Mesenchymal stem cell (in vitro differentiated cells and primary cell): ENCODE results near the gene SLC9A7.
A peak's percentile ranks its signal among the peaks of the same experiment; 100 is the strongest.

Experiments used
- DNase-seq: peaks from one replicate; pipeline ENCODE4 v3.0.0-alpha.2; 2013
- H2AFZ ChIP-seq: one replicate; pipeline ENCODE4 v1.6.1; 2013; ENCODE audit warnings: low read depth, mild to moderate bottlenecking, control low read depth, inconsistent platforms, low read length, moderate library complexity
- H2AK5ac ChIP-seq: 2 replicates; pipeline ENCODE4 v1.6.1; 2013; ENCODE audit warnings: low read length, moderate library complexity, mild to moderate bottlenecking, inconsistent platforms; ENCODE audit not compliant: severe bottlenecking
- H2BK120ac ChIP-seq: one replicate; pipeline ENCODE4 v1.6.1; 2013; ENCODE audit warnings: low read depth, mild to moderate bottlenecking, inconsistent platforms, low read length, moderate library complexity
- H2BK12ac ChIP-seq, 2 experiments: one replicate each; pipeline ENCODE4 v1.6.1; 2013; ENCODE audit warnings: inconsistent platforms in 2 of 2, low read length in 2 of 2, mild to moderate bottlenecking in 2 of 2, moderate library complexity in 2 of 2, control low read depth in 1 of 2
- H2BK15ac ChIP-seq: one replicate; pipeline ENCODE4 v1.6.1; 2013; ENCODE audit warnings: mild to moderate bottlenecking, low read depth, inconsistent platforms; ENCODE audit not compliant: poor library complexity, severe bottlenecking
- H2BK5ac ChIP-seq: 2 replicates; pipeline ENCODE4 v1.6.1; 2013; ENCODE audit warnings: low read depth, mild to moderate bottlenecking, low read length, control low read depth, inconsistent platforms; ENCODE audit not compliant: poor library complexity, severe bottlenecking
- H3K14ac ChIP-seq, 2 experiments: one replicate each; pipeline ENCODE4 v1.6.1; 2013; ENCODE audit warnings: inconsistent platforms in 2 of 2, low read length in 2 of 2, control low read depth in 1 of 2, mild to moderate bottlenecking in 1 of 2, moderate library complexity in 1 of 2
- H3K18ac ChIP-seq, 2 experiments: one replicate each; pipeline ENCODE4 v1.6.1; 2013; ENCODE audit warnings: inconsistent platforms in 2 of 2, low read length in 2 of 2, control low read depth in 1 of 2, low read depth in 1 of 2, mild to moderate bottlenecking in 1 of 2
- H3K23ac ChIP-seq, 2 experiments: one replicate each; pipeline ENCODE4 v1.6.1; 2013; ENCODE audit warnings: inconsistent platforms in 2 of 2, low read length in 2 of 2, mild to moderate bottlenecking in 2 of 2, moderate library complexity in 2 of 2, control low read depth in 1 of 2
- H3K27ac ChIP-seq: 2 replicates; pipeline ENCODE4 v1.5.1; 2013; ENCODE audit warnings: mild to moderate bottlenecking, moderate library complexity, low read length, control low read depth, inconsistent platforms; ENCODE audit not compliant: poor library complexity, severe bottlenecking
- H3K27me3 ChIP-seq, 2 experiments: 2 replicates each; pipeline versions ENCODE4 v1.6.1 to v1.7.0; 2013; ENCODE audit warnings: low read length in 2 of 2, mild to moderate bottlenecking in 2 of 2, moderate library complexity in 2 of 2, control low read depth in 1 of 2, inconsistent platforms in 1 of 2; ENCODE audit not compliant: control insufficient read depth in 1 of 2, insufficient read depth in 1 of 2
- H3K36me3 ChIP-seq, 2 experiments: 2 replicates each; pipeline versions ENCODE4 v1.6.1 to v1.7.0; 2013; ENCODE audit warnings: low read length in 2 of 2, control low read depth in 1 of 2, inconsistent platforms in 1 of 2, low read depth in 1 of 2, mild to moderate bottlenecking in 1 of 2; ENCODE audit not compliant: insufficient read depth in 2 of 2, control insufficient read depth in 1 of 2
- H3K4ac ChIP-seq, 2 experiments: one replicate each; pipeline ENCODE4 v1.6.1; 2013; ENCODE audit warnings: inconsistent platforms in 2 of 2, low read length in 2 of 2, mild to moderate bottlenecking in 2 of 2, moderate library complexity in 2 of 2, control low read depth in 1 of 2, low read depth in 1 of 2
- H3K4me1 ChIP-seq: 2 replicates; pipeline ENCODE4 v1.6.1; 2013; ENCODE audit warnings: low read depth, low read length, control low read depth; ENCODE audit not compliant: control insufficient read depth, insufficient read depth
- H3K4me2 ChIP-seq: 2 replicates; pipeline ENCODE4 v1.6.1; 2013; ENCODE audit warnings: low read length, mild to moderate bottlenecking, inconsistent platforms; ENCODE audit not compliant: poor library complexity, severe bottlenecking
- H3K4me3 ChIP-seq, 2 experiments: 2 replicates each; pipeline versions ENCODE4 v1.5.1 to v1.7.0; 2013; ENCODE audit warnings: low read length in 2 of 2, mild to moderate bottlenecking in 2 of 2, control low read depth in 1 of 2, low read depth in 1 of 2; ENCODE audit not compliant: insufficient read depth in 1 of 2
- H3K79me1 ChIP-seq: replicated peaks from 2 replicates; pipeline ENCODE4 v1.6.1; 2013; ENCODE audit warnings: mild to moderate bottlenecking, control low read depth, low read length, inconsistent platforms; ENCODE audit not compliant: poor library complexity, severe bottlenecking
- H3K9ac ChIP-seq: 2 replicates; pipeline ENCODE4 v1.7.0; 2013; ENCODE audit warnings: mild to moderate bottlenecking, low read length, moderate library complexity
- H3K9me3 ChIP-seq: 2 replicates; pipeline ENCODE4 v1.7.0; 2013; ENCODE audit warnings: mild to moderate bottlenecking, low read length; ENCODE audit not compliant: control insufficient read depth
- H4K8ac ChIP-seq: one replicate; pipeline ENCODE4 v1.6.1; 2013; ENCODE audit warnings: inconsistent platforms, mild to moderate bottlenecking, low read length, moderate library complexity
- H4K91ac ChIP-seq: one replicate; pipeline ENCODE4 v1.6.1; 2013; ENCODE audit warnings: mild to moderate bottlenecking, low read length, inconsistent platforms
- WGBS: methylation state at CpG from one replicate; pipeline ENCODE4 v1.1.7; 2013; ENCODE audit warnings: mixed read lengths; 5-methylcytosine and 5-hydroxymethylcytosine counted together

Gene SLC9A7

GRCh38 chrX:46635186-46635585 lies 123.7 kb downstream of the SLC9A7 start:
- Histone ChIP-seq H4K91ac (no peak overlapping the region), H2BK120ac (no peak overlapping the region), H3K23ac (no peak overlapping the region), H3K4me3 (no peak overlapping the region), H2AK5ac (no peak overlapping the region), H2AFZ (no peak overlapping the region), H3K36me3 (peaks cover 0 to 5% of the 10 kb centered on the region in 2 experiments), H3K27me3 (peaks cover 0 to 5% of the 10 kb centered on the region in 2 experiments), H3K27ac (no peak overlapping the region), H2BK12ac (no peak overlapping the region), H3K4me1 (no peaks in the 10 kb centered on the region), H4K8ac (no peak overlapping the region), H3K79me1 (no peaks in the 10 kb centered on the region), H3K4ac (no peak overlapping the region), H3K9ac (no peak overlapping the region), H2BK5ac (no peak overlapping the region), H3K9me3 (no peaks in the 10 kb centered on the region), H3K14ac (no peak overlapping the region), H3K18ac (no peak overlapping the region), H3K4me2 (no peak overlapping the region), H2BK15ac (no peak overlapping the region)
- DNase-seq, result no peak
- WGBS, result 100% methylated on average over 1 of the region's 2 CpGs

GRCh38 chrX:46634577-46634976 lies 124.3 kb downstream of the SLC9A7 start:
- Histone ChIP-seq H2BK120ac (no peak overlapping the region), H2BK15ac (no peak overlapping the region), H3K14ac (no peak overlapping the region), H4K91ac (no peak overlapping the region), H2AFZ (no peak overlapping the region), H3K27me3 (peaks cover 0 to 10% of the 10 kb centered on the region in 2 experiments), H3K4ac (no peak overlapping the region), H3K36me3 (peaks cover 0 to 5% of the 10 kb centered on the region in 2 experiments), H2BK12ac (no peak overlapping the region), H4K8ac (no peak overlapping the region), H3K27ac (no peak overlapping the region), H2AK5ac (no peak overlapping the region), H3K9ac (peak overlapping the region; percentile 7), H3K4me3 (no peak overlapping the region), H3K18ac (no peak overlapping the region), H3K79me1 (no peaks in the 10 kb centered on the region), H3K4me1 (no peaks in the 10 kb centered on the region), H3K23ac (no peak overlapping the region), H2BK5ac (no peak overlapping the region), H3K4me2 (no peak overlapping the region), H3K9me3 (no peaks in the 10 kb centered on the region)
- WGBS, result 78% methylated on average over 1 of the region's 3 CpGs
- no peak for DNase-seq

DNA sequence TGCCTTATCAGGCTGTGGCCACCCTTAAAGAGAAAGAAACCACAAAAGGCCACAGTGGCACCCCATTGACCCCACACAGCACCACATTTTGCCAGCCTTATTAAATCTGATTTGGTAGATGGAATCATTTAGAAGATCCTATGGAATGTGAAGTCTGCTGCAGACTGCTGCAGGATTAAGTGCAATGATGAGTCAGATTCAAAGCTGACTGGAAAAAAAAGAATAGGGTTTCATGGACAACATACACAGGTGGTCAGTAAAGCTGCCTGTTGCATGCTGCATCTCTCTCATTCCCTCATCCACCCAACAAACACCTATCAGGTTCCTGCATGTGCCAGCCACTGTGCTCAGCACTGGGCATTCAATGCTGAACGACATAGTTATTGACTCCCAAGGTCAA lies 128.8 kb downstream of the SLC9A7 start:
- Histone ChIP-seq H4K8ac (no peak overlapping the region), H2BK15ac (no peak overlapping the region), H3K27me3 (peaks cover 0 to 16% of the 10 kb centered on the region in 2 experiments), H2BK120ac (no peak overlapping the region), H3K9me3 (no peaks in the 10 kb centered on the region), H2AK5ac (no peak overlapping the region), H3K14ac (no peak overlapping the region), H3K4me2 (no peak overlapping the region), H3K4me1 (peaks cover 4% of the 10 kb centered on the region), H2BK12ac (no peak overlapping the region), H3K4me3 (no peak overlapping the region), H4K91ac (no peak overlapping the region), H3K4ac (no peak overlapping the region), H3K27ac (no peak overlapping the region), H3K79me1 (no peaks in the 10 kb centered on the region), H3K23ac (no peak overlapping the region), H2AFZ (no peak overlapping the region), H3K36me3 (peaks cover 0 to 5% of the 10 kb centered on the region in 2 experiments), H3K18ac (no peak overlapping the region), H3K9ac (no peak overlapping the region), H2BK5ac (no peak overlapping the region)
- 83% methylated on average over 1 of the region's 1 CpG for whole genome bisulfite sequencing
- peak; percentile 38 for DNase-seq

DNA sequence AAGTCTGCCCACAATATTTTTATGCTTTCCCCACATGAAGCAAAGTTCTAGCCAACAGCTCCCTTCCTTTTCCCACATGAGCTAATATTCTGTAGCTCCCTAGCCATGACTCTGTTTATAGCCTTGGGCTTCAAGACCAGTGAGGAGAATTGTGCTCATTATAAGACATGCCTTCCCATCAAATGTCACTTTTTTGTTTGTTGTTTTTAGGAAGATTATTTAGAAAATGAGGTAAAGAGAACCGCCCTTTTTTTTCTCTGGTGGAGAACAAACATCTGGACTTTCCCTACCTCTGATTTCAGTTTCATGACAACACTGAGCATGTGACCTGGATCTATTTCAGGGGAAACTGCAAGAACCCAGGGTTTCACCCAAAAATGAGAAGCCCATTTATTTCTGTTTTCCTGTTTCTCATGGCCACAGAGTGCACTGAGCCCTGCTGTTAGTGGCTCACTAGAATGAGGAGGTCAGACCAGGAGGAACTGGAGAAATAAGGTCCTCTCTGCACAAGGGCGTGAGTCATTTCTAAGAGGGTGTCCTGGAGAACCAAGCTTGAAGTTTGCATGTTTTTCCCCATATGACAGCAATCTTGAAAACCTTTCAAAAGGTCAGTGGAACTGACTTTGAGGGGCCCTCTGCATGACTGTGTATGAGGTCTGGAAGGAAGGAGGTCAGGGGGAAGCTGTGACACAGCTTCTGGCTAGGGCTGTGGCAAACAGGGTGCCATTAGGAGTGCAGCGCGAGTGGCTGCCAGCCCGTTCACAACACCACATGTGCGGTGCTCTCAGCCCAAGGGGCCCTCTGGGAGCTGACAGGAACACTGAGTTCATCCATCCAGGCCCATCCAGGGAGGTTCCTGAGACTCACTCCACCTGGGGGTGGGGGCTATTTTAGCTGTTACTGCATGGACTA lies 130.2 kb downstream of the SLC9A7 start:
- Histone ChIP-seq H3K27me3 (peaks cover 0 to 11% of the 10 kb centered on the region in 2 experiments), H2BK12ac (peak overlapping the region in 1 of 2 experiments; percentile 71), H2AK5ac (no peak overlapping the region), H3K23ac (no peak overlapping the region), H3K4me1 (peaks cover 4% of the 10 kb centered on the region), H3K4me2 (no peak overlapping the region), H4K91ac (peak overlapping the region; percentile 27), H3K9ac (peak overlapping the region; percentile 71), H2BK120ac (no peak overlapping the region), H2BK5ac (no peak overlapping the region), H3K4ac (no peak overlapping the region), H3K36me3 (peaks cover 0 to 5% of the 10 kb centered on the region in 2 experiments), H2BK15ac (no peak overlapping the region), H2AFZ (no peak overlapping the region), H3K4me3 (peak overlapping the region in 1 of 2 experiments; percentile 29), H3K9me3 (no peaks in the 10 kb centered on the region), H3K79me1 (no peaks in the 10 kb centered on the region), H3K18ac (peak overlapping the region in 1 of 2 experiments; percentile 33), H4K8ac (no peak overlapping the region), H3K14ac (no peak overlapping the region), H3K27ac (no peak overlapping the region)
- peak; percentile 85 for DNase-seq
- WGBS, result 23% methylated on average over 6 of the region's 6 CpGs
